NCI-H187 (cell line): ENCODE results near the gene HEATR1.
"Not testable (repeated sequence)": the region's sequence is repeated elsewhere in the genome, so short reads cannot be mapped to it uniquely, and the experiment has no call there.

Source experiments
- DNase-seq, 2 experiments: peaks; one replicate each; lab custom pipeline; 2025; lab: John Stamatoyannopoulos, UW

The HEATR1 gene

DNA sequence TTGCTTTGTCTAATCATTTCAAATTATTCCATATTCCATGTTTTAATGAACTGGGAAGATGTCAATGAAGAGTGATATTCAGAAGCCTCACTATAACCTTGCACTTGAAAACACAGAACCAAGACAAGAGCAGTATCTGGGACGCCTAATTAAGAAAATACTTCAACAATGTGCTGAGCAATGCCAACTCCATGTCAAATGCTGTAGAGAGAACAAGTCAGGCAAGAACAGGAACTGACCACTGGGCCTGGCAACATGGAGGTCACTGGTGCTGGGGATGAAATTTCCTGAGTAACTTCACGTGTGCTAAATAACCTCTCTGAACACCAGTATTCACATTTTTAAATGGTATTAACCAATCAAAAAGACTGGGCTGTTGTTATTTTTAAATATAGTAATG lies 22.8 kb downstream of the HEATR1 start:
- DNase-seq, result no peak

DNA sequence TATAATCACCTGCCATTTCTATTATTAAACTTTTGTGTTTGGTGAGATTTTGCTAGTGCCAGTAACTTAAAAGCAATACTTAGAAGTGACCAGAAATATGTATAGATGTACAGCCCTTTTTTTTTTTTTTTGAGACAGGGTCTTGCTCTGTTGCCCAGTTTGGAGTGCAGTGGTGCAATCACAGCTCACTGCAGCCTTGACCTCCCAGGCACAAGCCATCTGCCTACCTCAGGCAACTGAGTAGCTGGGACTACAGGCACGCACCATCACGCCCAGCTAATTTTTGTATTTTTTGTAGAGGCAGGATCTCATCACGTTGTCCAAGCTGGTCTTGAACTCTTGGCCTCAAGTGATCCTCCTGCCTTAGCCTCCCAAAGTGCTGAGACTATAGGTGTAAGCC lies 23.9 kb downstream of the HEATR1 start:
- DNase-seq, result not testable (repeated sequence)

DNA sequence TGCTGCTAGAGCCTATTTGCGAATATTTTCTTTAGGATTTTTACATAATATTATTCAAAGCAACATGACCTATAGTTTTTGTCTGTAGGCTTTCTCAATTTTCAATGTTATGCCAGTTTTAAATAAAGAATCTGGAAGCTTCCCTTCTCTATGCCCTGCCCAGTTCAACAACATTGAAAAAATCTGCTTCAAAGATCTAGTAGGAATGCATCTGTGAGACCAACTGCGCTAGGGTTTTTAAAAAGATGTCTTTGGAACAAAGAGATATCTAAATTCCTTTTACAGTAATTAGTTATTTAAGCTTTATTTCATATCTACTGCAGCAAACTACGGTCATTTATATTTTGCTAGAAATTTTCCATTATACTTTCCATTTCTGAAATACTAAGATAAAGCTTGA lies 25.7 kb downstream of the HEATR1 start:
- no peak for DNase-seq

DNA sequence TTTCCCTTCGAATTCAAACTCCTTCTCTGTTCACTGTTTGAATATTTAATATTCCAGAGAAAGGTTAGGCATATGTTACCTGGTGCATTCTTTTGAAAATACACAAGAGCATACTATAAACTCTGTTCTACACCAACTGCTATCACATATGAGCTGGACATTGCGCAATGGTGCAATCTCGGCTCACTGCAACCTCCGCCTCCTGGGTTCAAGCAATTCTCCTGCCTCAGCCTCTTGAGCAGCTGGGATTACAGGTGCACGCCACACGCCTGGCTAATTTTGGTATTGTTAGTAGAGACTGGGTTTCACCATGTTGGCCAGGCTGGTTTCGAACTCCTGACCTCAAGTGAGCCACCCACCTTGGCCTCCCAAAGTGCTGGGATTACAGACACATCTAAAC lies 27.3 kb downstream of the HEATR1 start:
- DNase-seq, result not testable (repeated sequence)

DNA sequence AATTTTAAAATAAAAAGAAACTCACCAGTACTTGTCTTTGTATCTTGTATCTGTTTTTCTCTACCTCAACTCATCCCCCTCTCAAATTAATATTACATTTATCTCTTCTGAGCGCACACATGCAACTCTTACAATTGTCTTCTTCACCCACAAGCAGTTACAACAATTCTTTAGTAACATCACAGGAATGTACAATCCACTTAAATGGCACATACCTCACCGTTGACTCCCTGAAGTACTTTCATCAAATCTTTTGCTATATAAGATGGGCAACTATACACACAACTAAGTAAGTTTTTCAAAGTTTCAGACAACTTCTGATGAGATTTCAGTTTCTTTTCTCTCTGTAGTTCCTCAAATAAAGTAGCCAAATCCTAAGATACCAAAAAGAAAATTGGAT lies 28.3 kb downstream of the HEATR1 start:
- no peak for DNase-seq

DNA sequence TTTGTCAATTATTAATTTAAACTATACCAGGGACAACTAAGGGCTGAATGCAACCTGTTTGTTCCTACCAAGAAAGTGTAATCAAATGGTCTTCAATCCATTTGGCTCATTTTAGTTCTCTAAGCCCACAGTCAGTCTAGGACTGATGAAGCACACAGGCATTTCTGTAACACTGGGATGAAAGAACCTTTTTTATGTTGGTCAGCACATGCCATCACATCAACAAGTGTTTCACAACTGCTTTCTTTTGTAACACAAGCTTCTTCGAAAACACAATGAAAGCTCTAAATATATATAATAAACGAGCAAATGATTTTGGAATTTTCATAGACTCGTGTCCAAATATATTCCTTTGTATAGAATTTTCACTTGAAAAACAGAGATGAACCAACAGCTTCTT lies 28.8 kb downstream of the HEATR1 start:
- no peak for DNase-seq

DNA sequence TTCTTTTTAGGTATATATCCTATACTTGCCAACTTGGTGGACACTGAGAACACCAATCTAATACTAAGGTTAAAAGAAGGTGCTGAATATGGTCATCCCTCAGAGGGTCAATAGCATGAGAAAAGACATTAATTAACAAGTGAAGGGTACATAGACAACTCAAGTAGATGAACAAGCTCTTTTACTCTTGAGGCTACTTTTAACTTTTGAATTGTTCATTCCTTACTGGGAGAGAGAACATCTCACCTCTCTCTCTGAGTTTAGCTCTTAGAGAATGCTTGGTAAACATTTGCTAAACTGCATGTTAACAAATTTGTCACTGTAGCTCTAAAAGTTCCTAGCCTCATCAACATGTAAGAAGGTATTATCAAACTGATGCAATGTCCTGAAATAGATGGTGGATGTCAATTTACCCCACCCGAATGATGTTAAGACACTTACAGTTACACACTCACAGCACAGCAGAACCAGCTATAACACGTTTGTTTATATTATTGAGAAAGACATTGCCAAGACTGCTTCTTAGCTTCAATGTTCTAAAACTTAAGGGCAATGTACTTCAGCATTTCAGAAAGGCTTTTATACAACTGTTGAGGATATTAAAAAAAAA lies 35.9 kb downstream of the HEATR1 start:
- DNase-seq, result no peak

DNA sequence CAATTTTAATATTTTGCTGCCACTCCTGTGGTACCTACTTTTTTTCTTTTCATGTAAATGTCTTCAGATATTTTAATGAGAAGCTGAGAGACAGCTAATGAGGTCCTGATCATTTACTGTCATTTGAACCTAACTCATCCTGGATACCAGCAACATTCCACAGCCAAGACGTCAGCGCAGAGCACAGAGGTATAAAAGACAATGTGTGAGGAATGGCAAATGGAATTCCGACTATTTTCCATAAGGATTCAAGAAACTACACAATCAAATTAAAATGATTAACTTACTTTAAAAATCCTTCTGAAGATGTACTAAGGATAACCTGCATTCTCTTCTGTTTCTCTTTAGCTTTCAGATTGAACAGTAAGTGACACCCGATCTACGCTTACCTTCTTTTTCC lies 38.8 kb downstream of the HEATR1 start:
- no peak for DNase-seq

DNA sequence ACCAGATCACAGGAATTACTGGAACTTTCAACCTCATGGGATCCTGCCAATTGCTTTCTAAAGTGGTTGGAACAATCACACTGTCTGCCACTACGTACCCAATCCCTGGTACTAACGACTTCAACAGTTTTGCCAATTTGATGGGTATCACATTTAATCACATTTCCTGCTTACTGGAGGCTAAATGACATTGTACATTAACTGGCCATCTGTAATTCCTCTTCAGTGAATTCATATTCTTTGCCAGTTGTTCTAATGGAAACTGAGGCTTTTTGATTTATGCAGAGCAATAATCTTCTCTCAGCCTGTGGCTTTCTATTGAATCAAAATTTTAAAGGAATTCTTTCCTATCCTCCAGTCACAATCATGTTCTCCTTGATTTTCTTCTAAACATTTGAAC lies 42.3 kb downstream of the HEATR1 start:
- DNase-seq, result no peak

DNA sequence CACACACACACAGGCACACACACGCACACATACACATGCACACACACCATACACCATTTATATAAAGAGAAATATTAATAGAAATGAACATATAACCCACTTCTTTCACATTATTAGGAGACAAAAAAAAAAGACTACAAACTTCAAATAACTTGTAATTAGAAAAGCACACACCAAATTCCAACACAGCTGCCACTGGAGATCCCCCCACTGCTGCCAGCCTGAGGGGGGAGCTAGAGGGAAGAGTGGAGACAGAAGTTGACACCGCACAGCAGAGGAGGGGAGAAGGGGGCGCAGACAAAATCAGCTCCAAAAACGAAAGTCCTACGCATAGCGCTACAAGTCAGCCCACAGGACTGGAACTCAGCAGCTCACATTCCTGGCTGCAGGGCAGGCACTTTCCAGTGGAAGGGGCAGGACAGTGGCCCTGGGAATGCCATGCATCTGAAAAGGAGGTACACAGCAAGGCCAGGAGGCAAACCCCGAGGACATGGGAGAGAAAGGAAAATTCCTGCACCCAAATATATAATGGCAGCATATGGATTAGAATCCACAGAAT lies 44.0 kb downstream of the HEATR1 start:
- no peak for DNase-seq

DNA sequence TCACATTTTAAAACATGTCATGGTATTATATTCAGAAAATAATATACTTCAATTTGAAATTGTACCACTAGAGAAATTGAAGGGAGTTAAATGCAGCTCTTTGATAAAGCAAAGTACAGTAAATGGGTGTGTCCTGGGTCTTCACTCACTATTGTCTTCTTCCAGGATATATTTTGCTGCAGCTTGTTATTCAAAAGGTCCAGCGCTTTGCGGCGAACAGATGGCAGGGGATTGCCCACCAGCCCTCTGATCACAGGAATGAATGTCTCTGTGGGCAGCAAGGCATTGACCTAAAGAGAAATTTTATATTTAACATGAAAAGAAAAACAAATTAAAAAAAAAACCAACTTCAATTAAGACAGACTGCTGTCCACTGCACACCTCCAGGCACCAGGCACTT lies 45.5 kb downstream of the HEATR1 start:
- DNase-seq, result no peak

DNA sequence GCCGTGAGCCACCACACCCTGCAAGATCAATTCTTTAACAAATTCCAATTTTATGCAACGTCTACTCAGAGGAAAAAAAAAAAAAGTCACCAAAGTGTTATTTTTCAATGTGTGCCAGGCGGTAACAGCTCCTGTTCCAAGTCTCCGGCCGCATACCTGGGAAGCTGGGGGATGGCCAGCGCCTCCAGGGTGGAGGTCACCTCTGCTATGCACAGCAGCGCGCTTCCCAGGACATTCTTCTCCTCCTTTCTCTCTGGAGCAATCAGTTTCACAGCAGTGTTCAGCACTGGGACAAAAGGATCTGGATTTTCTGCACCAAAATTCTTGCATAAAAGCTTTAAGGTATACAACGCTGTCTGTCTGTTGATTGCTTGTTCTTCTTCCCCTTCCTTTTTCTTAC lies 46.2 kb downstream of the HEATR1 start:
- no peak for DNase-seq

DNA sequence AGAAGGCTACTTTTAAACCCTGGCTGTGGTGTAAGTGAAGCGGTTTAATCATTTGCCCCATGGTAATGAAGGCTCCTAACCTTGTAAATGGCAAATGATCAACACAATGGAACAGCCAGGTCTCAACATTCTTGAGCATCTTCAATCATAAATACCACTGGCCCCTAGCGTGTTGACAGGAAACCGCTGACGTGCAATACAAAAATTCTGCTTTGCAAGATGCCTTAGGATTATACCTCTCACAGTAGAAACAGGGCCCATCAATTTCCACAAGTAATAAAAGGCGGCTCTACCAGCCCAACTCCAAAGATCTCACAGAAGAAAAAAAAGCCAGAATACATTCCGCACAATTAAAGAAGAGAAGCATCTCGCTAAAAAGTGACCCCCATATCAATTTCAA lies 47.7 kb downstream of the HEATR1 start:
- no peak for DNase-seq

DNA sequence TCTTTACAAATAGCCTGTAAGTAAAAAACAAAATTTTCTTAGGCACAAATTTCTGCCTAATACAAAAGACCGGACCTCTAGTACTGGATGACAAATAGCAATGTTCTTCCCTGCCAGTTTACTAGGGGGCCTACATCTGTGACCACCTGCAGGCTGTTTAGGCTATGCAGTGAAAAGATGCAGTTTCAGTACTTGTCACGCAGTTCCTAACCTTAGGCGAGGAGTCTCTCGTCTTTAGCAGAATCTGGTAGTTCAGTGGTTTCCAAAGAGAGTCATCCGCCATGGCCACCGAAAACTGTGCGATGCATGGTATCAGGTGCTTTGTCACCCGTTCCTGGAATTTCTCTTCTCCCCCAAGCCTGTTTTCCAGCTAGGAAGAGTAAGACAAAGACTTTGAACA lies 50.9 kb downstream of the HEATR1 start:
- DNase-seq, result no peak

DNA sequence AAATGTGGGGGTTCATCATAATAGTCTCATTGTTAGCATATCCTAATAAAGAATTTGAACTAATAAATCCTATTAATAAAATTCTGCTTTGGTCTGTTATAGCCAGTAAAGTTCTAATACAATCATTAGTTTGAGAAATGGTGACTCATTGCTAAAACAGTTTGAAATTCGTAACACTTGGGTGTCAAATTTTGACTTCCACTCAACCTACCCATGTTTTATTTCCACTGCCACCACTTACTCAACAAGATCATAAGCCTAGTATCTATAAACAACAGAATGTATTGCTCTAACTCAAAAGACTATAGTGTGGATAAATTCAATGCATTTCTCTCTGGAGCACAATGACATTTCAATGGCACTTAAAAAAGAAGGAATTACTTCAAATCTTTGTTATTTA lies 51.4 kb downstream of the HEATR1 start:
- no peak for DNase-seq

DNA sequence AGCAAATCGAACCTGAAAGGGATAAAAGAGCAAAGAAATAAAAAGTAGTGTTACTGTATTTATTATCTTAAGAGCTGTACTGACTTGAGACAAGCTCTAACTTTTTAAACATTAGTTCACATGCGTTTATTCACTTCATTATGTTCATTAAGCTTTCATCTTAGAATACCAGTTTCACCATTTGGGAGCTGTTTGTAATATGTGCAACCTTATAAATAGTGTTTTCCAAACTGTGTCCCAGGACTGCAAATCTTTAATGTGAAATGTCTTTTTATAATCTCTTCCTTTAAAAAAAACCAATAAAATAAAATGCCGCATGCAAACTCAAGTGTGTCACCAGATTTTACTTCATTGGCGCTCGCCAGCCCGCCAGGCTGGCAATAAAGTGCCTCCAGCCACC lies 52.2 kb downstream of the HEATR1 start:
- DNase-seq, result no peak

DNA sequence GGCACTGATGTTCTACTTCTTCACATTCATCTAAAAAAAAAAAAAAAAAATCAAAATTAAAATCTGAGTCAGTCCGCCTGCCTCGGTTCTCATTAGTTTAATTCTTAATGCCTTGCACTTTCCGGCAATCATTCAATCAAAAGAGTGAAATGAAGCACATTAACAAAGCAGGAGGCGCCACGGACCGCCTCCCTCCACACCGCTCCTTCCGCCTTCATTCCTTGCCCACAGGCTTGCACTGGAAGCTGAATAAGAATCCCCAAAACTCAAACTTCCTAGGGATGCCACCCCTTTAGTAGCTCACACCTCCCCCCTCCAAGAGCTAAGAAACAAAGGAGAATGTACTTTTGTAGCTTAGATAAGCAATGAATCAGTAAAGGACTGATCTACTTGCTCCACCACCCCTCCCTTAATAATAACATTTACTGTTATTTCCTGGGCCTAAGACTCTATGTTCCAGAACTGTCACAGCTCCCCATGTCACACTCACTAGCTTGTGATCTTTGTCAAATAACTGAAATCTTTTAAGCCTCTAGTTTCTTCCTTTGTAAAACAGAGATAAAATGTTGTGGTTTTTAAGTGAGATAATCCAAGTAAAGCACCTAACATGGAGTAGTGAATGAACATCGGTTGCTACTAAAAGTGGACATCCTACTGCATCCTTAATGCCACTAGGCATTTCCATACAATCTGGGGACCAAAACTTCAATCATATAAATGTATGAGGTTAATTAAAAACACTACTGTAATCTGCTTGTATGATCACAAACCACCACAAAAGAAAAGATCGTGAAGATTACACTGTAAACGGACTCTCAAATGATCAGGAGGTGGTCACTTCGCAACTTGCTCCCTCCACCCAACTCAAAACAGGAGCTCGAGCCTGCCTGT lies 53.1 kb downstream of the HEATR1 start:
- no peak for DNase-seq

DNA sequence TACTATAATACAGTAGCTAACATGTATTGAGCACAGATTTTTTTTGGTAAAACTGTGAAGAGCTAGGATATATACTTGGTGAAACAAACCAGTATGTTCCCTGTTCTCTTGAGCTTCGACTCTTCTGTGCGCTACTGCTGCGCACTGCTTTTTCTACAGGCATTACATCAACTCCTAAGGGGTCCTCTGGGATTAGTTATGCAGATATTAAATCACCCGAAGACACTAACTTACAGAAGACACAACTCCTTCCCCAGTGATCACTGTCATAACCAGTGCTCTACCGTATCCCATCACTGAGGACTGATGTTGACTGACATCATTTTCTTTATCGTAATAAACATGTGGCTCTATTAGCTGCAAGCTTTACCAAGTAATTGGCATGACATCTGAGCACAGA lies 55.9 kb downstream of the HEATR1 start:
- DNase-seq, result no peak

DNA sequence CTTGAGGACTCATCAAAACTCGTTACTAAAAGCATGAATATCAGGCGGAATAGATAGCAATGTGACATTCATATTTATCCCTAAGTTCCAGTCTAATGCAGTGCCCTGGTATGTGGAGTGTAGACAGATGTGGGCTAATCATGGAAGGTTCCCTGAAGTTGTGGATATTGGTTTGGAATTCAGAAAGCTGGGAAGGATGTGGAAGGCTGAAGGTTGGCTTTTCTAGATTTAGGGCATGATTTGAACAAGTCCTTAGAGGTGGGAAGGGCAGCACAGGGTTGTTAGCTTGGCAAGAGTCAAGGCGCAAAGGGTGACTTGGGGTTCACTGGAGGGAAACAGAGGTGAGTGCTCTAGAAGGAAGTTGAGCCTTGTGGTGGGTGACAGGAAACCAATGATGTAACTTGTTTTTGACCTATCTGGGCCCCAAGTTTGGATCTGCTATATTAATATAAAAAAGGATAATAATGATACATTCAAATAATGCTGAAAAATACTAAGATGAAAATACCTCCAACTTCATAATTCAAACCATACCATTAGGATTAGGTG lies 58.6 kb downstream of the HEATR1 start:
- DNase-seq, result no peak

DNA sequence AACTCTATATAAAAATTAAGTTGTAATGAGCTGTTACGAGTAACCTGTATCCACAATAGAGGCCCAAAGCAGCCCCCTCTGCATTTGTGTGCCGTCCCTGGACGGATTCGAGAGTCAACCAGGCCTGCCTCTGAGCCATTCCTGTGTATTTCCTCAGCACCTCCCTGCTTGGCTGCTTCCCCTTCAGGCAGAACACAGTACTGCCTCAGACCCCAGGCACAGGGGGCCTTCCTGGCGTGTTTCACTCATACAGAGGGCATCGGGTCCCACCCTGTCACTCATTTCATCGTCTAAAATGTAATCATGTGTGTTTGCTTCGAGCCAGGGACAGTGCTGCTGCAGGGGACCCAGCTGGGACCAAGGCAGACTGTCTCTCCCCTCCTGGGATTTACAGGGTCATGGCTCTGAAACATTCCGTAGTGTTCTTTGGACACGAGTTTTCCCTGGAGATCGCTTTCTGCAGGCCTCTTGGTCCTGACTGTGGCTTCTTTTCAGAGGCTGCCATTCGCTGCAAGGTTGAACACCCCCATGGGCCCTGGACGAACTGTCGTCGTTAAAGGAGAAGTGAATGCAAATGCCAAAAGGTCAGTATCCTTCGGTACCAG lies 61.1 kb downstream of the HEATR1 start:
- DNase-seq, result no peak

DNA sequence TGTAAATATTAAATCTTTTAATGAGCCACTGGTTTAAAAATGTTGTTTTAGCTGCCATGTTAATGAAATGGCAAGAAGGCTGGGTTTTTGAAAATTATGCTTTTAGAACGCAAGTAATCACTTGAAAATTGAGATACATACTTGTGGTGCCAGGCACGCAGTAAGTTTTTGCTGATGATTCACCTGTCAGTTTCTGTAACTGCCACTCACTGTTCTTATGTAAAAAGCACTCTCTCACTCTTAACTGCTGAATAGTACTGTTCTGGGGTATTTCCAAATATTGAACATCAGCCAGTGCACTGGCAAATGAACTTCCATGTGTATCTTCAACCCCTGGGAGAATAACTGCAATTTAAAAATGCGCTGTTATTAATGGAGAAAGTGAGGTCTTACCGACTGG lies 62.6 kb downstream of the HEATR1 start:
- no peak for DNase-seq

DNA sequence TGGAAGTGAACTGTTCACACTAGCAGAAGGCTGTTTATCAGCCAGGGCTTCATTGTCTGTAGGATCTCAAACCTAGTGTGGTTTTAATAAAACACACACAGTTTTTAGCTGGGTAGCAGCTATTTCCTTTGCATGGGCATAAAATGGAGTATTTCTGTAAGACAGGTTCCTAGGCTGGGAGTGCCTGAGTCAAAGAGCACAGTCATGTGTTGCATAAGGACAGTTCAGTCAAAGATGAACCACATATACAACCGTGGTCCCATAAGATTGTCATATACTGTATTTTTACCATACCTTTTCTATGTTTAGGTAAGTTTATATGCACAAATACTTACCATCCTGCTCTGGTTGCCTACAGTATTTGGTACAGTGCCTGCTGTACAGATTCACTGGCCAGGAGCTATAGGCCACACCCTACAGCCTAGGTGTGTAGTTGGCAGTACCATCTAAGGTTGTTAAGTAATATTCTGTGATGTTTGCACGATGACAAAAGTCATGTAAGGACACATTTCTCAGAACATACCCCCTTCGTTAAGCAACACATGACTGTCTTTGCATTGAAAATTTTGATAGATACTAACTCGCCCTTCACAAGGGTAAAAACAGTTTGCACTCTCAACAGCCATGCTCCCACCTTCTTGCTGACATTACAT lies 63.4 kb downstream of the HEATR1 start:
- DNase-seq, result no peak
